Measurements from ENCODE around the gene DLG5.

Gene DLG5

GRCh38 chr10:77843264-77843663, 83.3 kb downstream of the DLG5 start:
- H3K4me1 ChIP-seq (ENCODE audit: control insufficient read depth, insufficient read depth, low read length): peaks cover 26% of the 10 kb centered on the region
- H3K4me2 ChIP-seq (ENCODE audit: low read length): no peak overlapping the region
- peaks cover 38% of the 10 kb centered on the region for H3K36me3 ChIP-seq (ENCODE audit: insufficient read depth, low read length)
- H3K4me3 ChIP-seq (ENCODE audit: low read length): no peak overlapping the region
- no peaks in the 10 kb centered on the region for H3K27me3 ChIP-seq (ENCODE audit: control insufficient read depth, insufficient read depth, low read length)
- H3K9me3 ChIP-seq (replicated peaks; ENCODE audit: low read length): no peaks in the 10 kb centered on the region
- H3K9ac ChIP-seq (ENCODE audit: low read depth, low read length): no peak overlapping the region

- no peak overlapping the region for H3K4me2 ChIP-seq (ENCODE audit: low read length)
- peaks cover 26% of the 10 kb centered on the region for H3K4me1 ChIP-seq (ENCODE audit: control insufficient read depth, insufficient read depth, low read length)
- H3K9ac ChIP-seq (ENCODE audit: low read depth, low read length): no peak overlapping the region
- H3K36me3 ChIP-seq (ENCODE audit: insufficient read depth, low read length): peaks cover 37% of the 10 kb centered on the region
- no peaks in the 10 kb centered on the region for H3K27me3 ChIP-seq (ENCODE audit: control insufficient read depth, insufficient read depth, low read length)
- no peaks in the 10 kb centered on the region for H3K9me3 ChIP-seq (replicated peaks; ENCODE audit: low read length)
- no peak overlapping the region for H3K4me3 ChIP-seq (ENCODE audit: low read length)
These were observed 83.8 kb downstream of the DLG5 start for GRCh38 chr10:77842652-77843212.

- H3K9ac ChIP-seq (ENCODE audit: low read depth, low read length): no peak overlapping the region
These were observed 84.7 kb downstream of the DLG5 start for GRCh38 chr10:77841711-77842375.

GRCh38 chr10:77840636-77841035, 85.9 kb downstream of the DLG5 start:
- Histone ChIP-seq H3K4me3 (ENCODE audit: low read length) (no peak overlapping the region), H3K9ac (ENCODE audit: low read depth, low read length) (no peak overlapping the region), H3K36me3 (ENCODE audit: insufficient read depth, low read length) (peaks cover 38% of the 10 kb centered on the region), H3K9me3 (replicated peaks; ENCODE audit: low read length) (no peaks in the 10 kb centered on the region), H3K4me2 (ENCODE audit: low read length) (no peak overlapping the region), H3K4me1 (ENCODE audit: control insufficient read depth, insufficient read depth, low read length) (peaks cover 14% of the 10 kb centered on the region), H3K27me3 (ENCODE audit: control insufficient read depth, insufficient read depth, low read length) (no peaks in the 10 kb centered on the region)

More at GRCh38 chr10:77841711-77842375, 84.7 kb downstream of the DLG5 start:
- peaks cover 22% of the 10 kb centered on the region for H3K4me1 ChIP-seq (ENCODE audit: control insufficient read depth, insufficient read depth, low read length)
- no peaks in the 10 kb centered on the region for H3K9me3 ChIP-seq (replicated peaks; ENCODE audit: low read length)
- H3K4me3 ChIP-seq (ENCODE audit: low read length): no peak overlapping the region
- H3K36me3 ChIP-seq (ENCODE audit: insufficient read depth, low read length): peaks cover 37% of the 10 kb centered on the region
- no peaks in the 10 kb centered on the region for H3K27me3 ChIP-seq (ENCODE audit: control insufficient read depth, insufficient read depth, low read length)
- H3K4me2 ChIP-seq (ENCODE audit: low read length): no peak overlapping the region

GRCh38 chr10:77837925-77838595, 88.5 kb downstream of the DLG5 start:
- Histone ChIP-seq H3K4me1 (ENCODE audit: control insufficient read depth, insufficient read depth, low read length) (no peaks in the 10 kb centered on the region), H3K36me3 (ENCODE audit: insufficient read depth, low read length) (peaks cover 49% of the 10 kb centered on the region), H3K9ac (ENCODE audit: low read depth, low read length) (no peak overlapping the region), H3K9me3 (replicated peaks; ENCODE audit: low read length) (no peaks in the 10 kb centered on the region), H3K4me2 (ENCODE audit: low read length) (no peak overlapping the region), H3K27me3 (ENCODE audit: control insufficient read depth, insufficient read depth, low read length) (no peaks in the 10 kb centered on the region), H3K4me3 (ENCODE audit: low read length) (no peak overlapping the region)

DNA sequence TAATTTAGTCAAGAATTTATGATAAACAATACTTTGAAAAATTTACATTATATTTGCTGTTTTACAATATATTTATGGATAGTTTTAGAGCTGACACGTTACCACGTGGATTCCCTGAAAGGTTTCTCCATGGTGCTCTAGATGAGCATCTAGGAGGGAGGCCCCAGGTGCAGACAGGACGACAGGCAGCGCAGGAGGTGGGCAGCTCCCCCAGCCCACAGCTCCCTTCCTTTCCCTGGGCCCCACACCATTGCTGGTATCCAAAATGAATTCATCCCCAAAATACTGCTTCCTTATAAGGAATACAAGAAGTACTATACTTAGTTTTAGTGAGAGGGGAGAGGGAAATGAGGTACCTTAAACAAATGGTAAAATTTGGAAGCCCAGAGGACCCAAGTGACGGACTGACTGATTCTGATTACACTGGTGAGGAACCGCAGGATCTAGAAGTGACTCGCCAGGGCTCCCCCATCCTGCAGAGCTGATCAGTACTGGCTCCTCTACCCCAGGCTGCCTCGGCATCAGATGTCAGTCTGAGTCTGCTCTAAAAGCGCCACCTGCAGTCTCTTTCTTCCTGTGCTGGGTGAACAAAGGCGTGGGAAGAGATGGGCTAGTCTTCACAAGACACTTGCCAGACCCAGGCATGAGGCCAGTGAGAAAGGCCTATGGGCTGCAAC, 89.2 kb downstream of the DLG5 start:
- no peaks in the 10 kb centered on the region for H3K9me3 ChIP-seq (replicated peaks; ENCODE audit: low read length)
- peaks cover 49% of the 10 kb centered on the region for H3K36me3 ChIP-seq (ENCODE audit: insufficient read depth, low read length)
- no peak overlapping the region for H3K4me2 ChIP-seq (ENCODE audit: low read length)
- no peaks in the 10 kb centered on the region for H3K4me1 ChIP-seq (ENCODE audit: control insufficient read depth, insufficient read depth, low read length)
- H3K9ac ChIP-seq (ENCODE audit: low read depth, low read length): no peak overlapping the region
- no peaks in the 10 kb centered on the region for H3K27me3 ChIP-seq (ENCODE audit: control insufficient read depth, insufficient read depth, low read length)
- no peak overlapping the region for H3K4me3 ChIP-seq (ENCODE audit: low read length)

DNA sequence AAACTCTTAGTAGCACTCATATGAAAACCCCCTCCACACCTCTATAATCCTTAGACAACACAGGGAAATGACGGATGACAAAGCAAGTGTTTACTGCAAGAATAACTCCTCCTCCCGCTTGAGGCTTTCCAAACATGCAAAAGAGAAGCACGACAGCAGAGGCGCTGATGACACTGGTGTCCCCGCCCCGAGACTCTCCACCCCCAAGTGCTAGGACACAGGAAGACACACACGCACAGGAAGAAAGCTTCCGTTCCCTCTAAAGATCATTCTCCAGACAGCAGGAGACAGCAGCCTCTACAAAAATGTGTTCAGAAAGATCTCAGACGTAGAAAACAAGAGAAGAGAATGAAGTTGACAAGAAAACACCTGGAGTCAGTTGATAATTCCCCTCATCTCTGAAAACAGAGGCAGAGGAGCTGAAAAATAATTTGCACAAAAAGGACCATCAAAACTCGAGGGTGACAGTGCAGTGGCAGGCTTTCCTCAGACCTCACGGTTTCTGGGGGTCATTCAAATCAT, 90.2 kb downstream of the DLG5 start:
- Histone ChIP-seq H3K36me3 (ENCODE audit: insufficient read depth, low read length) (peaks cover 40% of the 10 kb centered on the region), H3K4me2 (ENCODE audit: low read length) (no peak overlapping the region), H3K4me3 (ENCODE audit: low read length) (no peak overlapping the region), H3K9ac (ENCODE audit: low read depth, low read length) (no peak overlapping the region), H3K4me1 (ENCODE audit: control insufficient read depth, insufficient read depth, low read length) (no peaks in the 10 kb centered on the region), H3K9me3 (replicated peaks; ENCODE audit: low read length) (no peaks in the 10 kb centered on the region), H3K27me3 (ENCODE audit: control insufficient read depth, insufficient read depth, low read length) (no peaks in the 10 kb centered on the region)

DNA sequence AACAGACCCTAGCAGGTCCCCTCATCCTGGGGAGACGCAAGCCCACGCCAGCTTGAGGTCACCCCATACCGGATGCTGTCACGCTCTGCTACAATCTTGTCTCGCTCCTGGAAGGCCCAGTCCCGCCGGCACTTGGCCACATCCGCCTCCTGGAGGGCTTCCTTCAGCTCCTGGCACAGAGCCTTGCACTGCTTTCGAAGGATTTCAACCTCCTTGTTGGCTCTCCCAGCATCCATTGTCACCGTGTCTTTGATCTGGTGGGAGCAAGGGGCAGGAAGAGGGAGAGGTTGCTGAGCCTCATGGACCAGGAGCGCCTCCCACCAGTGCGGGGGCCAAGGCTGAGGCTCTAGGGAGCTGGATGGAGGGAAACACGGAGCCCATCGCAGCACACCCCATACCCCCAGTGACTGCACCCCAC, 90.9 kb downstream of the DLG5 start:
- Histone ChIP-seq H3K36me3 (ENCODE audit: insufficient read depth, low read length) (peaks cover 36% of the 10 kb centered on the region), H3K9ac (ENCODE audit: low read depth, low read length) (no peak overlapping the region)

DNA sequence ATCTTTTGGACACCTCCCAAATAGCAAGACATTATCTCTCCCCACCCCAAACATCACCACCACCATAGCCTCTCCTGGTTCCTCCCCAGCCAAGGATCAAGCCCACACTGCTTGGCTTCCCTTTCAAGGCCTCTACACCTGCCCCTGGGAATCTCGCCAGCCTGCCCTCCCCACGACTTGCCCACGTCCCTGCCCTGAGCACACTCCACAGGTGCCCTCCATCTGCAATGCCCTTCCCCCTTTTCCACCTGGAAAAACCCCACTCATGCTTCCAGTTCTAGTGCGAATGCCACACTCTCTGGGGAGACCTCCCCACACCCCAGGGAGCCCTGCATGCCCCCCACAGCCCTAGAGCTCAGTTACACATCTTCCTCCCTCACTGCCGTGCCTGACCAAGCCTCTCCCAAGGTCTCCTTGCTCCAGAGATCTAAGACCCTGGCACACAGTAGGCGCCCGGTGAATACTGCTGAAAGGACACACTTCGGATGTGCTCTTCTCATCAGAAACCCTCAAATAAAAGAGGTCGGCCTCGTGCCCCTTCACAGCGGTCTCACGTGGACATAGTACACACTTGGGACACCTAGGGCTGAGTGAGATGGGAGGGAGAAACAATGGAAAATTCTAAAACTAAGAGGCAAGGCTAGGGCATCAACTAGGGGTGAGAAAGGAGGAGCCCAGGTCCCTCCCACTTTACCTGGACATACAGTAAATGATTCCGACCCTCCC, 91.4 kb downstream of the DLG5 start:
- H3K4me3 ChIP-seq (ENCODE audit: low read length): no peak overlapping the region
- no peaks in the 10 kb centered on the region for H3K27me3 ChIP-seq (ENCODE audit: control insufficient read depth, insufficient read depth, low read length)
- no peaks in the 10 kb centered on the region for H3K4me1 ChIP-seq (ENCODE audit: control insufficient read depth, insufficient read depth, low read length)
- no peaks in the 10 kb centered on the region for H3K9me3 ChIP-seq (replicated peaks; ENCODE audit: low read length)
- H3K9ac ChIP-seq (ENCODE audit: low read depth, low read length): no peak overlapping the region
- peaks cover 41% of the 10 kb centered on the region for H3K36me3 ChIP-seq (ENCODE audit: insufficient read depth, low read length)
- no peak overlapping the region for H3K4me2 ChIP-seq (ENCODE audit: low read length)

More for the DNA sequence above, 90.9 kb downstream of the DLG5 start:
- no peak overlapping the region for H3K4me2 ChIP-seq (ENCODE audit: low read length)
- no peaks in the 10 kb centered on the region for H3K27me3 ChIP-seq (ENCODE audit: control insufficient read depth, insufficient read depth, low read length)
- H3K4me1 ChIP-seq (ENCODE audit: control insufficient read depth, insufficient read depth, low read length): no peaks in the 10 kb centered on the region
- H3K4me3 ChIP-seq (ENCODE audit: low read length): no peak overlapping the region
- no peaks in the 10 kb centered on the region for H3K9me3 ChIP-seq (replicated peaks; ENCODE audit: low read length)

- no peak overlapping the region for H3K4me3 ChIP-seq (ENCODE audit: low read length)
- H3K27me3 ChIP-seq (ENCODE audit: control insufficient read depth, insufficient read depth, low read length): no peaks in the 10 kb centered on the region
- no peaks in the 10 kb centered on the region for H3K4me1 ChIP-seq (ENCODE audit: control insufficient read depth, insufficient read depth, low read length)
- no peak overlapping the region for H3K9ac ChIP-seq (ENCODE audit: low read depth, low read length)
- no peaks in the 10 kb centered on the region for H3K9me3 ChIP-seq (replicated peaks; ENCODE audit: low read length)
- H3K36me3 ChIP-seq (ENCODE audit: insufficient read depth, low read length): peaks cover 47% of the 10 kb centered on the region
- H3K4me2 ChIP-seq (ENCODE audit: low read length): no peak overlapping the region
These were observed 92.0 kb downstream of the DLG5 start for GRCh38 chr10:77834540-77834939.

DNA sequence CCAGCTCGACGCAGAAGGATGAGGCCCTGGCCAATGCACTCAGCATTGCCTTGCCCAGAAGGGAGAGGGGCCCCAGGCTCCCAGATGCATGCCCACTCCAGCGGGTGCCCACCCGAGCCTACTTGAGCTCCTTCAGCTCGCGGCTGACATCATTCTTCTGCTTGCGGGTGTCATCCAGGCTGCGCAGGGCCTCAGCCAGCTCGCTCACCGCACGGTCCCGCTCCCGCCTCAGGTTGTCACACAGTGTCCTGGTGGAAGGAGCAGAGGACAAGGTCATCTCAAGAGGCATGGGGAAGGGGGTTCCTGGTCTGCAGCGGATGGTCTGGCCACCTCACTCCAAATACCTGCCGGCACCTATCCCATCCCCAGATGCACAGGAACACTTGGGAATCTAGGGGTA, 92.8 kb downstream of the DLG5 start:
- Histone ChIP-seq H3K36me3 (ENCODE audit: insufficient read depth, low read length) (peaks cover 50% of the 10 kb centered on the region), H3K4me3 (ENCODE audit: low read length) (no peak overlapping the region), H3K4me2 (ENCODE audit: low read length) (no peak overlapping the region)

More for the DNA sequence above, 92.8 kb downstream of the DLG5 start:
- H3K4me1 ChIP-seq (ENCODE audit: control insufficient read depth, insufficient read depth, low read length): no peaks in the 10 kb centered on the region
- H3K27me3 ChIP-seq (ENCODE audit: control insufficient read depth, insufficient read depth, low read length): no peaks in the 10 kb centered on the region
- H3K9me3 ChIP-seq (replicated peaks; ENCODE audit: low read length): no peaks in the 10 kb centered on the region
- H3K9ac ChIP-seq (ENCODE audit: low read depth, low read length): no peak overlapping the region

All from skeletal muscle satellite cell (primary cell).